Gastrocnemius medialis (tissue), 4 donors: ENCODE results near the gene C3. TPM values are rescaled to one million over a fixed set of nuclear protein-coding genes. Genes with fewer than 3 reads are reported as not detected.

Experiments
- ATAC-seq, 2 donors: fragments of 150-250 bp; one replicate each; pipeline ENCODE4 v1.9.1; 2016
- DNase-seq, 2 donors: peaks; one replicate each; pipeline ENCODE4 v3.0.0-alpha.2; 2019
- H3K27ac ChIP-seq, 4 donors: fragments of 200-600 bp; sonication (generic); 1 replicate in 1 of 4; 2 replicates in 3 of 4; pipeline ENCODE4 v1.5.1; 2016 to 2018; ENCODE audit warnings: mild to moderate bottlenecking in 2 of 4, moderate library complexity in 1 of 4
- H3K27me3 ChIP-seq, 3 donors: fragments of 200-600 bp; sonication (generic) in 2 of 3; 1 replicate in 1 of 3; 2 replicates in 2 of 3; pipeline versions ENCODE4 v1.5.1 to v1.6.0; 2016 to 2019; ENCODE audit warnings: mild to moderate bottlenecking in 1 of 3, moderate library complexity in 1 of 3
- H3K36me3 ChIP-seq, 2 donors: fragments of 200-600 bp; sonication (generic) in 1 of 2; one replicate each; pipeline ENCODE4 v1.5.1; 2017 to 2018
- H3K4me1 ChIP-seq, 2 donors: fragments of 200-600 bp; sonication (generic) in 1 of 2; one replicate each; pipeline ENCODE4 v1.5.1; 2016 to 2017; ENCODE audit warnings: mild to moderate bottlenecking in 2 of 2
- H3K4me3 ChIP-seq, 4 donors: fragments of 200-600 bp; sonication (generic) in 3 of 4; 1 replicate in 1 of 4; 2 replicates in 3 of 4; pipeline ENCODE4 v1.5.1; 2016 to 2019; ENCODE audit warnings: mild to moderate bottlenecking in 2 of 4
- H3K9me3 ChIP-seq, 3 donors: fragments of 200-600 bp; sonication (generic) in 2 of 3; 1 replicate in 1 of 3; 2 replicates in 2 of 3; pipeline ENCODE4 v1.5.1; 2016 to 2019
- POLR2A ChIP-seq, 2 donors: fragments of 450-650 bp; IDR thresholded peaks; one replicate each; pipeline ENCODE4 v1.6.1; 2017; ENCODE audit warnings: antibody characterized with exemption in 2 of 2, mild to moderate bottlenecking in 2 of 2, moderate library complexity in 2 of 2
- in situ Hi-C, 4 donors: fragments of 200-750 bp; cut with MboI; loops; one replicate each; pipeline versions ENCODE4 v1.15.0 to v1.8.0; 2017; ENCODE audit warnings: low sequenced_read_pairs in 4 of 4
- intact Hi-C: fragments of 100-400 bp; cut with DNase I; formaldehyde crosslinking; loops from one replicate; pipeline ENCODE4 v1.15.1; 2023; ENCODE audit warnings: low total_unique reads
- total RNA-seq, 4 donors: library from RNA; depleted of rRNA; stranded (reverse); fragments of >200 nt; gene quantifications; one replicate each; pipeline versions ENCODE4 v1.1.0 to v1.2.3, GENCODE V29; 2016
- TF ChIP-seq, protein P1 (sequence below), 5 experiments: fragments of 450-650 bp in 3 of 5; fragments of 200-600 bp in 2 of 5; sonication (generic) in 2 of 5; IDR thresholded peaks in 4 of 5; conservative IDR thresholded peaks in 1 of 5; 1 replicate in 4 of 5; 2 replicates in 1 of 5; pipeline ENCODE4 v1.5.1; 2016 to 2019; ENCODE audit warnings: antibody characterized with exemption in 5 of 5, mild to moderate bottlenecking in 3 of 5, moderate library complexity in 3 of 5

C3 gene
- total RNA-seq, 4 donors from 2014 or later, result 25.9 to 121 (median 70.6) TPM

DNA sequence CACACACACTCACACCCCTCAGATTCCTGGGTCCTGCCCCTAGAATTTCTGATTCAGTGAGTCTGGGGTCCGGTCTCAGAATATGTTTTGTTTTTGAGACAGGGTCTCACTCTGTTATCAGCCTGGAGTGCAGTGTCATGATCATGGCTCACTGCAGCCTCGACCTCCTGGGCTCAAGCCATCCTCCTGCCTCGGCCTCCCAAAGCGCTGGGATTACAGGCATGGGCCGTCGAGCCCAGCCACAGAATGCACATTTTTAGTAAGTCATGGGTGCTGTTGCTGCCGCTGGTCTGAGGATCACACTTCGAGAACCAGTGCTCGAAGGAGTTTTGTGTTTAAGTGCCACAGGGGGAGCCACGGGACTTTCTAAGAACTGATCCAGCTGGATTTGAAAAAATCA lies 28.4 kb downstream of the C3 start:
- no peaks in the 10 kb centered on the region for H3K27me3 ChIP-seq
- H3K9me3 ChIP-seq, result no peaks in the 10 kb centered on the region
- H3K36me3 ChIP-seq, result no peaks in the 10 kb centered on the region
- TF ChIP-seq, protein P1, sequence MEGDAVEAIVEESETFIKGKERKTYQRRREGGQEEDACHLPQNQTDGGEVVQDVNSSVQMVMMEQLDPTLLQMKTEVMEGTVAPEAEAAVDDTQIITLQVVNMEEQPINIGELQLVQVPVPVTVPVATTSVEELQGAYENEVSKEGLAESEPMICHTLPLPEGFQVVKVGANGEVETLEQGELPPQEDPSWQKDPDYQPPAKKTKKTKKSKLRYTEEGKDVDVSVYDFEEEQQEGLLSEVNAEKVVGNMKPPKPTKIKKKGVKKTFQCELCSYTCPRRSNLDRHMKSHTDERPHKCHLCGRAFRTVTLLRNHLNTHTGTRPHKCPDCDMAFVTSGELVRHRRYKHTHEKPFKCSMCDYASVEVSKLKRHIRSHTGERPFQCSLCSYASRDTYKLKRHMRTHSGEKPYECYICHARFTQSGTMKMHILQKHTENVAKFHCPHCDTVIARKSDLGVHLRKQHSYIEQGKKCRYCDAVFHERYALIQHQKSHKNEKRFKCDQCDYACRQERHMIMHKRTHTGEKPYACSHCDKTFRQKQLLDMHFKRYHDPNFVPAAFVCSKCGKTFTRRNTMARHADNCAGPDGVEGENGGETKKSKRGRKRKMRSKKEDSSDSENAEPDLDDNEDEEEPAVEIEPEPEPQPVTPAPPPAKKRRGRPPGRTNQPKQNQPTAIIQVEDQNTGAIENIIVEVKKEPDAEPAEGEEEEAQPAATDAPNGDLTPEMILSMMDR (IDR thresholded peaks at IDR 0.05 in 4 of 5, conservative IDR thresholded peaks at IDR 0.05 in 1 of 5), result no peak
- TF ChIP-seq POLR2A (IDR thresholded peaks at IDR 0.05), result no peak
- H3K27ac ChIP-seq, result no peak overlapping the region
- no peaks in the 10 kb centered on the region for H3K4me1 ChIP-seq
- in situ Hi-C loops (no loop called here), intact Hi-C loops (no loop called here)
- DNase-seq (no peak), ATAC-seq (no peak)
- H3K4me3 ChIP-seq, result no peak overlapping the region

DNA sequence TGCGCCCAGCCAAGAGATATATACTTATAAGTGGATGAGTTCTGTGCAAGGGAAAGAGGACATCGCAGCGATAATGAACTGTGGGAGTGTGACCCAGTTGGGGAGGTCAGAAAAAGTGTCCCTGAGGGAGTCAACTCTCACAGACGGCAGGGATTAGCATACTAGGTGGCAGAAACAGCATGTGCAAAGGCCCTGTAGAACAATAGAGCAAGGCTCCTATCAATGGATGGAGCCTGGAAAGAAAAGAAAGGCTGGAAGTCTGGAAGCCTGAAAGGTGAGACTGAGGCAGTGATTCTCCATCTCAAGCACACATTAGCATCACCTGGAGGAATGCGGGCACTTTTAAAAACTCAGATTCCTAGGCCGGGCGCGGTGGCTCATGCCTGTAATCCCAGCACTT lies 29.1 kb downstream of the C3 start:
- TF ChIP-seq POLR2A (IDR thresholded peaks at IDR 0.05), result no peak
- TF ChIP-seq, protein P1 (IDR thresholded peaks at IDR 0.05 in 4 of 5, conservative IDR thresholded peaks at IDR 0.05 in 1 of 5), result no peak
- Histone ChIP-seq H3K4me1 (no peaks in the 10 kb centered on the region), H3K27ac (no peak overlapping the region), H3K9me3 (no peaks in the 10 kb centered on the region), H3K27me3 (no peaks in the 10 kb centered on the region), H3K36me3 (no peaks in the 10 kb centered on the region), H3K4me3 (no peak overlapping the region)
- DNase-seq (no peak), ATAC-seq (no peak)
- intact Hi-C loops (no loop called here), in situ Hi-C loops (no loop called here)

DNA sequence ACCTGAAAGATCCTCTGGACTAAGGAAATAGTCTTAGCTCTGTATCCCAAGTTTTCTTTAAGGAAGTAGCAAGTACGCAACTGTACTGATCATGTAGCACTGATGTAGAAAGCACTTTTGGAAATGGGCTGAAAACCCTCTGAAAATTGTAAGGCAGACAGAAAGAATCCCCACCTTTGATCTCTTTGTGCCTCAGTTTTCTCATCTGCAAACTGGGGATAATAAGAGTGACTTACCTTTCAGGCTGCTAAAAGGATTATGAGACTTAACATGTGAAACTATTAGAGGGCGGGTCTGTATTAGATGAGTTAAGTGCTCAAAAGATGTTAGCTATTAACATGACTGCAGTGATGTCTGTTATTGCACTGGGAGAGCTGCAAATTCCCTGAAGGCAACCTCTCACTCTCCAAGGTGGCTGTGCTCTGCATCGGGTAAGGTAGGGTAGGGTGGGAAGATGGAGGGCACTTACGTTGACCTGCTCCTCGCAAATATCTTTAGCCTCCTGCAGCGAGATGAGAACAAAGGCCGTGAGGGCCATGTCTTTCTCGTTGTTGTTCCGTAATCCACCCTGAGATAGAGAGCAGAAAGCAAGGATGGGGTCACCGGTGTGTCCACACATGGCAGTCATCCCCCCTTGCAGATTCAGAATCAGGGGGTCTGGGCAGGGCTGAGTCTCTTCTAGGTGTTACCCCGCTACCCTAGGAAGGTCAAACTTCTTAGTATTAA lies 30.1 kb downstream of the C3 start:
- no peaks in the 10 kb centered on the region for H3K4me1 ChIP-seq
- DNase-seq, result no peak
- H3K4me3 ChIP-seq, result no peak overlapping the region
- in situ Hi-C loops (no loop called here), intact Hi-C loops (no loop called here)
- no peaks in the 10 kb centered on the region for H3K9me3 ChIP-seq
- no peak for TF ChIP-seq POLR2A (IDR thresholded peaks at IDR 0.05)
- TF ChIP-seq, protein P1 (IDR thresholded peaks at IDR 0.05 in 4 of 5, conservative IDR thresholded peaks at IDR 0.05 in 1 of 5), result no peak
- no peak for ATAC-seq
- no peaks in the 10 kb centered on the region for H3K36me3 ChIP-seq
- H3K27me3 ChIP-seq, result no peaks in the 10 kb centered on the region
- no peak overlapping the region for H3K27ac ChIP-seq

DNA sequence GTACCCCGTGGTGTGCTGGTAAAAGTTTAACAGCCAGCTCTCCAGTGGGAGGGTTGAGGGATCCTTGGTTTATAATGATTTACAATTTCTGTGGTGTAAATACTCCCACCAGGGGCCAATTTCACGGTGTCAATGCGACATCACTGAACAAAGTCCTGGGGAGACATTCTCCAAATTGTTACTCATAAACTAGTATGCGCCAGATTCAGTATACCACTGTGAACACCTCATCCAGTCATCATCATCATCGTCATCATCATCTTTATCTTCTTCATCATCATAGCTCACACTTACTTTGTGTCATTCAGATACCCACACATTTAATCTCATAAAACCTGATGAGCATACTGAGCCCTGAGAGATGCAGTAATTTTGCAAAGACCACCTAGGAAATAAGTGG lies 33.3 kb downstream of the C3 start:
- Histone ChIP-seq H3K27me3 (no peaks in the 10 kb centered on the region), H3K36me3 (no peaks in the 10 kb centered on the region), H3K4me3 (no peak overlapping the region), H3K4me1 (no peaks in the 10 kb centered on the region), H3K27ac (no peak overlapping the region), H3K9me3 (no peaks in the 10 kb centered on the region)
- no peak for TF ChIP-seq POLR2A (IDR thresholded peaks at IDR 0.05)
- TF ChIP-seq, protein P1 (IDR thresholded peaks at IDR 0.05 in 4 of 5, conservative IDR thresholded peaks at IDR 0.05 in 1 of 5), result no peak
- in situ Hi-C loops, result no loop called here
- intact Hi-C loops, result no loop called here
- no peak for DNase-seq
- ATAC-seq, result no peak

DNA sequence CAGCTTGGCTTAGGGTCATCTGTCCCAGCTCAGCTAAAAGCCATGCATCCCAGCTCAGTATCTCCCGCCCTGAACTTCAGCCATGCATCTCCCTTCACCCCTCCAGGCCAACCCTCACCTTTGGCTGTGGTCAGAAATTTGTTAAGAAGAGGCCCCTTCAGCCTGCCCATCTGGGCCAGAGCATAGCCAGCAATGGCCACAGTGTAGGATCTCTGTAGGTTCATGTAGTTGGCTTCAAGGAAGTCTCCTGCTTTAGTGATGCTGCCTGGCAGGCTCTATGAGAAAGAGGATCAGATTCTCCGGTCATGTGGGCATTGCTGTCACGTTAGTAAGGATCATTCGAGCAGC lies 33.8 kb downstream of the C3 start:
- H3K27ac ChIP-seq, result no peak overlapping the region
- H3K27me3 ChIP-seq, result no peaks in the 10 kb centered on the region
- no peaks in the 10 kb centered on the region for H3K9me3 ChIP-seq
- no peak for TF ChIP-seq POLR2A (IDR thresholded peaks at IDR 0.05)
- TF ChIP-seq, protein P1 (IDR thresholded peaks at IDR 0.05 in 4 of 5, conservative IDR thresholded peaks at IDR 0.05 in 1 of 5), result no peak
- in situ Hi-C loops (no loop called here), intact Hi-C loops (no loop called here)
- DNase-seq, result no peak
- ATAC-seq, result no peak
- H3K4me3 ChIP-seq, result no peak overlapping the region
- no peaks in the 10 kb centered on the region for H3K4me1 ChIP-seq
- no peaks in the 10 kb centered on the region for H3K36me3 ChIP-seq
